NCI-H2029 (cell line): Measurements from ENCODE around the gene PPIL6.
A peak's percentile ranks its signal among the peaks of the same experiment; 100 is the strongest.
"Not testable (repeated sequence)": the region's sequence is repeated elsewhere in the genome, so short reads cannot be mapped to it uniquely, and the experiment has no call there.

ENCODE experiments used
- DNase-seq: peaks from one replicate; lab custom pipeline; 2025; lab: John Stamatoyannopoulos, UW

Gene PPIL6

GRCh38 chr6:109466212-109466923 lies 25.9 kb upstream of the PPIL6 start:
- no peak for DNase-seq

DNA sequence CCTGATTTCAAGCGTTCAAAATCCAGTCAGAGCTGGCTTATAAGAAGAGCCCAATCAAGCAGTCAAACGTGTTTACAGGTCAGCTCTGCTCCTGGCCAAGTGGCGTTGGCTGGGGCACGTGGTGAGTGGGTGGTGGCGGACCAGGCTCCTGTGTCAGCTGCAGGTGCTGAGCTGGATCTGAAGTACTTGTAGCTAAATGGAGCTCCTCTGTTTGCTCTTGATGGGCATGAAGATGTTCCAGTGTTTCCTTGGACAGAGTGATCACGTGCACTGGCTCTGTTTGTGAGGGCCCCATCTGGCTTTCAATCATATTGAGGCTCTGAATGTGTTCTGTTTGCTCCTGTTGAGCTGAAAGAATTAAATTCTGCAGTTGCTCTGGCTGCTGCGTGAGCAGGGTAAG lies 25.3 kb upstream of the PPIL6 start:
- peak; percentile 99 for DNase-seq

GRCh38 chr6:109461733-109462526 lies 21.5 kb upstream of the PPIL6 start:
- no peak for DNase-seq

GRCh38 chr6:109461205-109461604 lies 20.8 kb upstream of the PPIL6 start:
- DNase-seq: not testable (repeated sequence)

- no peak for DNase-seq
Observed at GRCh38 chr6:109460161-109460829, 19.9 kb upstream of the PPIL6 start.

DNA sequence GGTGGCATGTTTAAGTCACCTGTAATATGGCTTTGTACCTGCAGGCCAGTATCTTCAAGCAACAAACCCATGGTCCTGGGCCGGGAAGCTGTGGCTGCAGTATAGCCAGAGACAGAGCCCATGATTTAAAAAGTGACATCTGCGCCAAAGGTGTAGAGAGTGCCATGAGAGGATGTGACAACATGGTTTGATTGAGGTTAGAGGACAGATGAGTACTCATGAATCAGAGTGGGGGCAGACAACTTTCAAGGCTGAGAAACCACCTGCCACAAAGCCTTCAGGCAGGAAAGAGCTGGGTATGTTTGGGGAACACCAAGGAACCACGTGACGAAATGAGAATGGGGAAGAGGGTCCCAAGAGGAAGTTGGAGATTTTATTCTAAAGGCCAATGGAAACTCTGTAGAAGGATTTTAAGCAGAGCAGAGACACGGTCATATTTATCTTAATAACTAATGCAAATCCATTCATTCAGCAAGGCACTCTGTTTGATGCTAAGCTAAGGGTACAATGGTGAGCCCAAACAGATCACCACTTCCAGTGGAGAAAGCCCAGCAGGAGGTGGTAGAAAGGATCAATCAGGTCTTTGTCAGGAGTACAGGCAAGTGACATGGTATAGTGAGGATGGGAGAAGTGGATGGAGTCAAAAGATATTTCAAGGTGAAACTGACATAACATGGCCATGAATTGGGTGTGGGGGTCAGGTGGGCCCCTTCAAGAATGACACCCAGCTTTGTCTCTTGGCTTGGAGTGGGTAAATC lies 18.5 kb upstream of the PPIL6 start:
- DNase-seq: no peak

GRCh38 chr6:109457562-109457996 lies 17.2 kb upstream of the PPIL6 start:
- no peak for DNase-seq

DNA sequence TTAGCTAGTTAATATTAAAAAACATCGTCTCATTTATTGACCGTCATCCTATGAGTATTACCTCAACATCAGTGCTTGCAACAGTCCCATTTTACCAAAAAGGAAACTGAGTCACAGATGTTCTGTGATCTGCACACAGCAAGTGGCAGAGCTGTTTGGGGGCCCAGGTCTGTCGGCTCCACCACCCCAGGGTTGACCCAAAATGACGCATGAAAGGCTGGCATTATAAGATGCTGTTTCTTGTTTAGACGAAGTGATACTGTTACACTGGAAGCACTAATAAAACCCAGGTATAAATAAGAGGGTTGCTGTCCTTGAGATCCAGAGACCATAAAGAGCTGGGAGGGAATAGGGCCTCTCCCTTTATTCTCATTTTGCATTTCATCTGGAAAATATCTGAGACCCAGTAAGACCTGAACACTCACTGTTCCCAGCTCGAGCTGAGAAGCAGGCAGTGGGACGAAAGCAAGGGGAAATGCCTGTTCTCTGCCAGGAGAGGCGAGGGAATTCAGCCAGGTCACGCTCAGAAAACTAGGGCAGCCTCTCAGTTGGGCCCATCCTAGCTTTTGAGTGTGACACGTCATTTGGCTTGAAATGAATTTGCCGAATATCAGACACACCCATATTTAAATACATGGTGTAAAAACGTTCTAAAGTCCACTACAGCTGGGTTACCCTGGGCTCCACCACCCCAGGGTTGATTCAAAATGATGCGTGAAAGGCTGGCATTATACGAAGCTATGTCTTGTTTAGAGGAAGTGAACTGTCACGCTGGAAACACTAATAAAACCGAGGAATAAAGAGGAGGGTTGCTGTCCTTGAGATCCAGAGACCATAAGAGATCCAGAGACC lies 16.5 kb upstream of the PPIL6 start:
- no peak for DNase-seq

DNA sequence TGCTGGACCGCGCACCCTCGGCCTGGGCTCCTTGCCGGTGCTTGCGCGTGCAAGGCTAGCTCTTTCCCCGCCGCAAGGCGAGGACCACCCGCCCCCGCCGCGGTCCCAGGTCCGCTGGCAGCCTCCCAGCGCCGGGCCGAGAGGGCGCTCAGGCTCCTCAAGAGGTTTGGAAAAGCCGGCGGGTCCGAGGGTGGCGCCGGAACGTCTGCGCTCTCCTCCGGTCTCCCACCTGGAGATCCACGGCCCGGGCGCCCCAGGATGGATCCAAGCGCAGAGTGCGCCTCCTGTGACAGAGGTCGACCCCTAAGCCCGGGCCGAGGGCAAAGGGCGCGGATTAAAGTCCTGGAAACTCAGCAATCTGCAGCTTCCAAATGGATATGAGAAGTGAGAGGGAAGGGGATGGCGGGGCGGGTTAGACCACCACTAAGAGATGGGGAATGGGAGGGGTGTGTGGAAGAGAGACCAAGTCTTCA lies 15.7 kb upstream of the PPIL6 start:
- peak; percentile 44 for DNase-seq

GRCh38 chr6:109455437-109456110 lies 15.1 kb upstream of the PPIL6 start, which contains the start of gene MICAL1:
Gene MICAL1 (minus strand): TSS chr6:109455772. CDS start chr6:109454196, 1,576 bp downstream.
- peak; percentile 70 for DNase-seq

GRCh38 chr6:109454496-109455436 lies 14.3 kb upstream of the PPIL6 start:
- DNase-seq: no peak

- no peak for DNase-seq
Observed at GRCh38 chr6:109453594-109454495, 13.4 kb upstream of the PPIL6 start.

- no peak for DNase-seq
Observed at GRCh38 chr6:109453156-109453555, 12.7 kb upstream of the PPIL6 start.

DNA sequence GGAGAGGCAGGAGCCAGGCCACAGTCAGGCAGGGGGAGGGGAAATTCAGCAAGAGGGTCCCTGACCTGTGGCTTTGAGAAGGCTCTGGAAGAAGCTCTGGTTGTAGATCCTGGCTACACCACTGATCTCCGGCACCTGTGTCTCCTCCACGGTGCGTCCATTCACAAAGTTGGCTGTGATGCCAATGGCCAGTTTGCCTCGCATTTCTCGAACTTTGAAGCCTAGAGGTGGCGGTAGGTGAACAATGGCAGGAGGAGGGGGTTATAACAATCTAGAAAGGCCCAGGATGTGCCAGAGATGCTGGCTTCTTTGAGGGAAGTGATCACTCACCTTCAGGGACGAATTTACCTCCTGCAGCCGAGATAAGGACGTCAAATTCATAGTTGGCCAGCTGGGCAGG lies 11.8 kb upstream of the PPIL6 start:
- DNase-seq: no peak

DNA sequence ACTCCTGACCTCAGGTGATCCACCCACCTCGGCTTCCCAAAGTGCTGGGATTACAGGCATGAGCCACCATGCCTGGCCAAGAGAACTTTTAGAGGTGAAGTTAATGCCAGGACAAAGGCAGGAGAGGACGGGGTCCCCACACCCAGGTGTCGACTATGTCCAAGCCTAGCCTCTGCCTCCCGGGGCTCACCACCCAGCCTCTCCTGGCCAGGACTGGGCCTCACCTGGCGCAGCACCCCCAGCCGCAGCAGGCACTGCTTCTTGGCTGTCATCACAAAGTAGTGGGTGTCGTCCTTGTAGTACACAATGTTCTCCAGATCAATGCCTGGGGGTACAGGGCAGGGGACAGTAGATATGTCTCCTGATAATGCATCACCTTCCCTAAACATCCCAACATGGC lies 10.9 kb upstream of the PPIL6 start:
- DNase-seq: no peak

DNA sequence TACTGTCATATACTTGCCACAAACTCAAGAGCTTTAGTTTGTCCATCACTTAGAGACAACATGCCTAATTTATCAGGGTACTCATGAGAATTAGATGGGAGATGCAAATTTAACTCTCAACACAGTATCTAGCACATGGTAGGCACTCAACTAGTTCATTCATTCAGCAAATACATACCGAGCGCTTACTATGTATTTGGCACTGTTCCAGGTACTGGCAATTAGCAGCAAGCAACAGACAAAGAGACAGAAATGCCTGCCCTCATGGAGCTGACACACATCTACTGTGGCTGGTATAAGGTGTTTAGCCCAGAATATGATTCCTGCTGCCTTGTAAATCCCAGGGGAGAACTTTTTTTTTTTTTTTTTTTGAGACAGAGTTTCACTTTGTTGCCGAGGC lies 10.4 kb upstream of the PPIL6 start:
- DNase-seq: no peak

DNA sequence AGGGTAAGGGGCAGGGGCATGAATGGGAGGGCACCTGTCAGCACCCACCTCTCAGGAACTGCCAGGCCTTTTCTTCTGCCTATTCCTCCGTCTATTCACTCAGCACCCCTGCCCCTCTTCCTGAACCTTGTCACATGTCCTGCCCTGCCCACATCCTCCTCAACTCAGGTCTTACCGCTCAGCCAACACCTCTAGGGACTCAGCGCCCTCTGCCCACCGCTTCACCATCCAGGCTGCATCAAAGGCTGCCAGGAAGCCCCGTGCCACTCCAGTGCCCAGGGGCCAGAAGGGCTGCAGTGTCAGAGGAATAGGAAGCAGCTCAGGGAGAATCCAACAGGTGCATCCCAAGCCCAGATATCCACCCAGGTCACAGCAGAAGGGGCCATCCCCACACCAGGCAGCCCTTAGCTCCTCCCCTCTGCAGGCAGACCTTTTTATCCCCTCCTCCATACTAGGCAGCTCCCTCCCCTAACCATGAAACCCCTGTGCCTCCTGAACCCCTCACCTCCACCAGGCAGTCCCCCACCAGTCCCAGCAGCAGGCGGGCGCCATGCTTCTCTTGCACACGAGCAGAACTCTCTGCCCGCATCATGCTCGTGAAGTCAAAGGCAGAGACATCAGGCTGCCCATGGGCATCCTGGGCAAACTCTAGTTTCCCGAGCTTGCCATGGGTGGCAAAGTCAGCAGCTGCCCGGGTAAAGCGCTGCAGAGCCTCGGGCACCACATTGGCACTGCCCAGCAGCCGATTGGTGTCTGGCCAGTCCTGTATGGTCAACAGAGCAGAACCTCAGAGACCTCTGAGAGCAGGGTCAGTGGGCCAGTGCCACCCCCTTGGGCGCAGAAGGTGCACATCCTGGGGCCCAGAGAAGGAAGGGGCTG lies 9.6 kb upstream of the PPIL6 start:
- DNase-seq: no peak
